Upper lobe of left lung (tissue), 6 donors: Measurements from ENCODE around the gene COL8A2. TPM values are rescaled to one million over a fixed set of nuclear protein-coding genes. Genes with fewer than 3 reads are reported as not detected.

ENCODE experiments used
- ATAC-seq, 2 donors: fragments of 200-7000 bp; cut with Tn5 transposase; one replicate each; pipeline ENCODE4 v1.9.1; 2022; ENCODE audit warnings: mild to moderate bottlenecking in 2 of 2, moderate library complexity in 2 of 2; ENCODE audit not compliant: low FRiP score in 2 of 2
- DNase-seq, 2 donors: peaks; one replicate each; pipeline ENCODE4 v3.0.0-alpha.2; 2019 to 2020
- H3K27ac ChIP-seq, 4 donors: fragments of 200-600 bp; sonication (generic); one replicate each; pipeline ENCODE4 v1.5.1; 2016 to 2019
- H3K27me3 ChIP-seq, 4 donors: fragments of 200-600 bp; sonication (generic); one replicate each; pipeline ENCODE4 v1.5.1; 2017 to 2019
- H3K36me3 ChIP-seq, 4 donors: fragments of 200-600 bp; sonication (generic); one replicate each; pipeline ENCODE4 v1.5.1; 2016 to 2019
- H3K4me1 ChIP-seq, 4 donors: fragments of 200-600 bp; sonication (generic); one replicate each; pipeline ENCODE4 v1.5.1; 2018 to 2019
- H3K4me3 ChIP-seq, 4 donors: fragments of 200-600 bp; sonication (generic); one replicate each; pipeline ENCODE4 v1.5.1; 2017 to 2019; ENCODE audit warnings: mild to moderate bottlenecking in 2 of 4, moderate library complexity in 1 of 4
- H3K9me3 ChIP-seq, 4 donors: fragments of 200-600 bp; sonication (generic); one replicate each; pipeline ENCODE4 v1.5.1; 2018 to 2019
- CTCF ChIP-seq, 6 experiments: fragments of 450-650 bp in 4 of 6; fragments of 200-600 bp in 2 of 6; sonication (generic) in 2 of 6; IDR thresholded peaks; one replicate each; pipeline ENCODE4 v1.5.1; 2016 to 2019; ENCODE audit warnings: antibody characterized with exemption in 6 of 6
- EP300 ChIP-seq, 4 donors: sonication (generic); formaldehyde crosslinking; IDR thresholded peaks; one replicate each; pipeline ENCODE4 v1.5.1; 2017; ENCODE audit warnings: antibody characterized with exemption in 4 of 4, control low read depth in 2 of 4
- POLR2A ChIP-seq, 4 donors: fragments of 450-650 bp; IDR thresholded peaks; one replicate each; pipeline ENCODE4 v1.5.1; 2016 to 2017; ENCODE audit warnings: antibody characterized with exemption in 4 of 4, mild to moderate bottlenecking in 2 of 4
- POLR2AphosphoS5 ChIP-seq, 2 donors: sonication (generic); formaldehyde crosslinking; IDR thresholded peaks; one replicate each; pipeline ENCODE4 v1.5.1; 2017; ENCODE audit warnings: antibody characterized with exemption in 2 of 2
- WGBS, 2 donors: methylation state at CpG; one replicate each; pipeline ENCODE4 v1.1.5; 2017 to 2018; 5-methylcytosine and 5-hydroxymethylcytosine counted together
- total RNA-seq, 6 donors: library from RNA; depleted of rRNA in 4 of 6; stranded (reverse); fragments of >200 nt in 4 of 6; gene quantifications; one replicate each; pipeline versions ENCODE4 v1.1.0 to v1.2.1, GENCODE V29; 2016 to 2021
- donor health status: DM: no; HTN: no; CAD: no; lungs with moderate emphysema.
- donor health status: DM: no; HTN: yes; CAD: no; lungs with severe emphysema.

COL8A2 gene
- total RNA-seq, 6 donors from 2014 or later, result 2.5 to 20.8 (median 11.4) TPM

GRCh38 chr1:36123356-36123755, 1.7 kb downstream of the COL8A2 start:
- no peaks in the 10 kb centered on the region for H3K36me3 ChIP-seq
- H3K27me3 ChIP-seq, result peaks cover 0 to 12% (median 2%) of the 10 kb centered on the region in 4 donors
- ATAC-seq (peak; percentile 23 to 76), DNase-seq (peak in 1 of 2 donors; percentile 32)
- 43 to 65% methylated on average over 8 of the region's 8 CpGs for WGBS, 2 donors
- H3K27ac ChIP-seq, result peak overlapping the region in 1 of 4 donors; percentile 45
- no peaks in the 10 kb centered on the region for H3K9me3 ChIP-seq
- TF ChIP-seq POLR2A (IDR thresholded peaks at IDR 0.05), result no peak
- no peak for TF ChIP-seq CTCF (IDR thresholded peaks at IDR 0.05)
- TF ChIP-seq POLR2AphosphoS5 (IDR thresholded peaks at IDR 0.05), result no peak
- TF ChIP-seq EP300 (IDR thresholded peaks at IDR 0.05), result no peak
- no peak overlapping the region for H3K4me3 ChIP-seq
- H3K4me1 ChIP-seq, result peaks cover 11 to 31% (median 14%) of the 10 kb centered on the region in 4 donors

- Histone ChIP-seq H3K4me1 (peaks cover 11 to 31% (median 14%) of the 10 kb centered on the region in 4 donors), H3K36me3 (no peaks in the 10 kb centered on the region), H3K4me3 (no peak overlapping the region), H3K27ac (peak overlapping the region in 1 of 4 donors; percentile 45), H3K9me3 (no peaks in the 10 kb centered on the region), H3K27me3 (peaks cover 0 to 12% (median 2%) of the 10 kb centered on the region in 4 donors)
- DNase-seq (no peak), ATAC-seq (no peak)
- TF ChIP-seq POLR2A (IDR thresholded peaks at IDR 0.05) (no peak), POLR2AphosphoS5 (IDR thresholded peaks at IDR 0.05) (no peak), EP300 (IDR thresholded peaks at IDR 0.05) (no peak)
- WGBS, 2 donors, result 81 to 90% methylated on average over 12 of the region's 12 CpGs
Observed at GRCh38 chr1:36122062-36123030, 2.7 kb downstream of the COL8A2 start.

GRCh38 chr1:36119456-36119855, 5.6 kb downstream of the COL8A2 start:
- WGBS, 2 donors, result 46 to 55% methylated on average over 8 of the region's 9 CpGs
- Histone ChIP-seq H3K27me3 (peaks cover 0 to 1% (median 0%) of the 10 kb centered on the region in 4 donors), H3K36me3 (no peaks in the 10 kb centered on the region), H3K9me3 (no peaks in the 10 kb centered on the region), H3K4me1 (peaks cover 6 to 31% (median 12%) of the 10 kb centered on the region in 4 donors), H3K27ac (no peak overlapping the region), H3K4me3 (no peak overlapping the region)
- ATAC-seq, result no peak
- no peak for TF ChIP-seq POLR2AphosphoS5 (IDR thresholded peaks at IDR 0.05)
- TF ChIP-seq EP300 (IDR thresholded peaks at IDR 0.05), result no peak
- TF ChIP-seq POLR2A (IDR thresholded peaks at IDR 0.05), result no peak
- no peak for TF ChIP-seq CTCF (IDR thresholded peaks at IDR 0.05)
- no peak for DNase-seq

- Histone ChIP-seq H3K4me3 (no peak overlapping the region), H3K27ac (no peak overlapping the region), H3K9me3 (no peaks in the 10 kb centered on the region), H3K36me3 (no peaks in the 10 kb centered on the region), H3K27me3 (no peaks in the 10 kb centered on the region), H3K4me1 (peaks cover 5 to 22% (median 12%) of the 10 kb centered on the region in 4 donors)
- ATAC-seq, result no peak
- no peak for TF ChIP-seq CTCF (IDR thresholded peaks at IDR 0.05)
- WGBS, 2 donors, result 71 to 80% methylated on average over 8 to 10 of the region's 10 CpGs
- no peak for DNase-seq
Observed at GRCh38 chr1:36118447-36119204, 6.4 kb downstream of the COL8A2 start.

GRCh38 chr1:36116901-36117300, 8.1 kb downstream of the COL8A2 start:
- 83 to 96% methylated on average over 3 to 5 of the region's 5 CpGs for WGBS, 2 donors

More at GRCh38 chr1:36116901-36117300, 8.1 kb downstream of the COL8A2 start:
- ATAC-seq, result no peak
- Histone ChIP-seq H3K27ac (no peak overlapping the region), H3K36me3 (no peaks in the 10 kb centered on the region), H3K9me3 (no peaks in the 10 kb centered on the region), H3K4me1 (peaks cover 5 to 20% (median 12%) of the 10 kb centered on the region in 4 donors), H3K4me3 (no peak overlapping the region), H3K27me3 (no peaks in the 10 kb centered on the region)
- DNase-seq, result no peak
- TF ChIP-seq POLR2AphosphoS5 (IDR thresholded peaks at IDR 0.05) (no peak), POLR2A (IDR thresholded peaks at IDR 0.05) (no peak), EP300 (IDR thresholded peaks at IDR 0.05) (no peak), CTCF (IDR thresholded peaks at IDR 0.05) (no peak)
